ENCODE results near the gene OPRPN.

- TF ChIP-seq CEBPB (IDR thresholded peaks at IDR 0.05): no peak
- no peak for TF ChIP-seq KDM1A (IDR thresholded peaks at IDR 0.05; ENCODE audit: low read depth)
- no peak for TF ChIP-seq CTCF (IDR thresholded peaks at IDR 0.05)
- no peak for TF ChIP-seq FOSL2 (IDR thresholded peaks at IDR 0.05)
- no peak for TF ChIP-seq FOSL2 (CRISPR knock-in tag; IDR thresholded peaks at IDR 0.05)
- TF ChIP-seq EHMT2 (IDR thresholded peaks at IDR 0.05; ENCODE audit: low read depth): no peak
- TF ChIP-seq EP300 (IDR thresholded peaks at IDR 0.05): no peak
- TF ChIP-seq MAX (IDR thresholded peaks at IDR 0.05): no peak
- no peak for TF ChIP-seq PHF8 (IDR thresholded peaks at IDR 0.05; ENCODE audit: borderline replicate concordance, low read depth)
These were observed 39.5 kb downstream of the OPRPN start for GRCh38 chr4:70437197-70437596.

All from A549 (cell line).